ENCODE results near the gene PNMT.

PNMT gene, protein sequence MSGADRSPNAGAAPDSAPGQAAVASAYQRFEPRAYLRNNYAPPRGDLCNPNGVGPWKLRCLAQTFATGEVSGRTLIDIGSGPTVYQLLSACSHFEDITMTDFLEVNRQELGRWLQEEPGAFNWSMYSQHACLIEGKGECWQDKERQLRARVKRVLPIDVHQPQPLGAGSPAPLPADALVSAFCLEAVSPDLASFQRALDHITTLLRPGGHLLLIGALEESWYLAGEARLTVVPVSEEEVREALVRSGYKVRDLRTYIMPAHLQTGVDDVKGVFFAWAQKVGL

DNA sequence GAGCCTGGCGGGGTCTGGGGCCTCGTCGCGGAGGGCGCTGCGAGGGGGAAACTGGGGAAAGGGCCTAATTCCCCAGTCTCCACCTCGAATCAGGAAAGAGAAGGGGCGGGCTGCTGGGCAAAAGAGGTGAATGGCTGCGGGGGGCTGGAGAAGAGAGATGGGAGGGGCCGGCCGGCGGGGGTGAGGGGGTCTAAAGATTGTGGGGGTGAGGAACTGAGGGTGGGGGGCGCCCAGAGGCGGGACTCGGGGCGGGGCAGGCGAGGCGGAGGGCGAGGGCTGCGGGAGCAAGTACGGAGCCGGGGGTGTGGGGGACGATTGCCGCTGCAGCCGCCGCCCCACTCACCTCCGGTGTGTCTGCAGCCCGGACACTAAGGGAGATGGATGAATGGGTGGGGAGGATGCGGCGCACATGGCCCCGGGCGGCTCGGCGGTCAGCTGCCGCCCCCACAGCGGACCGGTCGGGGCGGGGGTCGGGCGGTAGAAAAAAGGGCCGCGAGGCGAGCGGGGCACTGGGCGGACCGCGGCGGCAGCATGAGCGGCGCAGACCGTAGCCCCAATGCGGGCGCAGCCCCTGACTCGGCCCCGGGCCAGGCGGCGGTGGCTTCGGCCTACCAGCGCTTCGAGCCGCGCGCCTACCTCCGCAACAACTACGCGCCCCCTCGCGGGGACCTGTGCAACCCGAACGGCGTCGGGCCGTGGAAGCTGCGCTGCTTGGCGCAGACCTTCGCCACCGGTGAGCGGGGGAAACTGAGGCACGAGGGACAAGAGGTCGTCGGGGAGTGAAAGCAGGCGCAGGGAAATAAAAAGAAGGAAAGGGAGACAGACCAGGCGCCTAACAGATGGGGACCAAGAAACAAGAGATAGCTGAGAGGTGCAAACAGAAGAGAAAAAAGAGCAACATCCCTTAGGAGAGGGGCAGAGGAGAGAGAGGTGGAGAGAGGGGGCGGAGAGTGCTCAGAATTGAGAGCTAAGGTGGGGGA lies at the start of gene PNMT:
Gene PNMT (plus strand): TSS at position 509 of the 980 bp plus-strand sequence. CDS start 23 bp downstream, at position 532.
- no peak for FAIRE-seq

DNA sequence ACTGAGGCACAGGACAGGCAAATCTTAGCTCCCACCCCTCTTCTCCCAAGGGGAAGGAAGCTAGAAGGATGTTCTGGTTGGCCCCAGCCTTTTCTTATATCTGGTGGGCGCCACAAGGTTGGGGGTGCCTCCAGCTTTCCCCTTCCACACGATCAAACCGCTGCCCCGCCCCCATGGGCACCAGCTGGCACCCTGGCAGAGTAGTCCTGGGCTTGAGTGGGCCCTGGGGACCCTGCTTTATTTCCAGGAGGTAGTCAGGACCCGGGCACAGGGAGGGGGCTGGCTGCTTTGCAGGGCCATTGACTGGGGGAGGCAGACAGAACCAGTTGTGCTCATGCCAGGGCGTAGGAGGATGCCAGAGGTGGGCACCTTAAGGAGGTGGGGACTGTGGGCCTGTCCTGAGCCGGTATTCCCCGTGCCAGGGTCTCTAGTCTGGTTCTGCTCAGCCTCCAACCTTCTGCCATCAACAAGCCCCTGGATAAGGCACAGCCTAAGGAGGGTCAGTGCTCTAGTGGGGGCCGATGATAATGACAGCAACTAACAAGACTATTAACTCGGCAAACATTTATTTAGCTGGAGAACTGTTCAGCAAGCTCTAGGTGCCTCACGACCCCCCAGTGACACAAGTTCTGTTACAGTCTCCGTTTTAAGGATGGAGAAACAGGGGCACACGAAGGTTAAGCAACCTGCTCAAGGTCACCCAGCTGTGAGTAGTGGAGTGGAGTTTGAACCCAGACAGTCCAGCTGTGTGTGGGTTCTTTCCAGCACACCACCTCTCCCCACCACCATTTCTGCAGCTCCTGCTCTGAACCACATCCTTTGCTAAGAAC lies 49.1 kb upstream of the PNMT start:
- FAIRE-seq: no peak

- FAIRE-seq: no peak
Observed at GRCh38 chr17:39619786-39620101, 48.5 kb upstream of the PNMT start.

GRCh38 chr17:39621523-39622379 lies 46.5 kb upstream of the PNMT start:
- peak; percentile 71 for FAIRE-seq

GRCh38 chr17:39622380-39623006 lies 45.8 kb upstream of the PNMT start:
- FAIRE-seq: no peak

GRCh38 chr17:39623356-39623950 lies 44.8 kb upstream of the PNMT start:
- peak; percentile 30 for FAIRE-seq

- FAIRE-seq: no peak
Observed at GRCh38 chr17:39624313-39624712, 43.9 kb upstream of the PNMT start.

GRCh38 chr17:39625198-39625785 lies 43.0 kb upstream of the PNMT start:
- no peak for FAIRE-seq

DNA sequence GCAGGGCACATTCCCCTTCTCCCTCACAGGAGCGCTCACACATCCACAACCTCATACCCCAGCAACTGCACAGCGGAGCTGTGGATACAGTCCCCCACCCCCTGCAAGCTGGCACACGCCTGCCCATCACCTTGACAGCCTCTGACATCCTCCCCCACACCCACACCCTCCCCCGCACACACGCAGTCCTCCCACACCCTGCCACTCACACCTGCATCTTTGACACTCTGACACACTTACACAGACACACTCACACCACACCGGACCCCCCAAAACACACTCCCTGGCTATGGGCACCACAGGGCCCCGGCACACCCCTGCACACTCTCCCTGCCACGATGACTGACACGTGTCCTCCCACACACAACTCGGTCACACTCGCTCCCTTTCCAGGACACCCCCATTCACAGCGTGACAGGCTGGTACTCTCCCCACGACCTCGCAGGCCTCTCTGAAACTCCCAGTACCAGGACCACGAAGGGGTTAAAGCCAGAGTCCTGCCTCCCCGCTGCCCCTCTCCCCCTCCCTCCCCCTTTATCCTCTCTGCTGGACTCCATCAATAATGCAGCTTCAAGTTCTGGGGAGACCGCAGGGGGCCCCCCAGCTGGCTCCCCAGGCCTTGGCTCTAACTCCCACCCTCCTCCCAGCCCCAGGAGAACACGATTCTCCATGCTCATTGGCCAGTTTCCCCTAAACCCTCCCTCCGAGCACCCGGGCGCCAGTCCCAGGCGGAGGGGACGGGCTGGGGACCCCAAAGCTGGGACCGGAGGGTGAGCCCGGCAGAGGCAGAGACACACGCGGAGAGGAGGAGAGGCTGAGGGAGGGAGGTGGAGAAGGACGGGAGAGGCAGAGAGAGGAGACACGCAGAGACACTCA lies 41.8 kb upstream of the PNMT start, which contains the start of gene PPP1R1B:
Gene PPP1R1B (plus strand): TSS at position 782 of the 876 bp plus-strand sequence. CDS start 441 bp downstream, outside the sequence.
- no peak for FAIRE-seq

DNA sequence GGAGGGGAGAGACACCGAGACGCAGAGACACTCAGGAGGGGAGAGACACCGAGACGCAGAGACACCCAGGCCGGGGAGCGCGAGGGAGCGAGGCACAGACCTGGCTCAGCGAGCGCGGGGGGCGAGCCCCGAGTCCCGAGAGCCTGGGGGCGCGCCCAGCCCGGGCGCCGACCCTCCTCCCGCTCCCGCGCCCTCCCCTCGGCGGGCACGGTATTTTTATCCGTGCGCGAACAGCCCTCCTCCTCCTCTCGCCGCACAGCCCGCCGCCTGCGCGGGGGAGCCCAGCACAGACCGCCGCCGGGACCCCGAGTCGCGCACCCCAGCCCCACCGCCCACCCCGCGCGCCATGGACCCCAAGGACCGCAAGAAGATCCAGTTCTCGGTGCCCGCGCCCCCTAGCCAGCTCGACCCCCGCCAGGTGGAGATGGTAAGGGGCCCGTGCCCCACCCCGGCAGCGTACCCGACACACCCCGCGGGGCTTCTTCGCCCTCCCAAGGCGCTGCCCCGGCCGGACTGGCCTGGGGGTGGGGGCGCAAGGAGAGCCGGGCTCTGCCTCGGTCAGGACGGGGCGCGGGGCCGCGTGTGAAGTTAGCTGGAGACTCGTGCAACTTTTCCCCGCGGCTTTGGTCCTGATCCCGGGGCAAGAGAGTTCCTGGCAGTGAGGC lies 41.1 kb upstream of the PNMT start:
- FAIRE-seq: no peak

GRCh38 chr17:39627712-39628516 lies 40.3 kb upstream of the PNMT start:
- FAIRE-seq: no peak

DNA sequence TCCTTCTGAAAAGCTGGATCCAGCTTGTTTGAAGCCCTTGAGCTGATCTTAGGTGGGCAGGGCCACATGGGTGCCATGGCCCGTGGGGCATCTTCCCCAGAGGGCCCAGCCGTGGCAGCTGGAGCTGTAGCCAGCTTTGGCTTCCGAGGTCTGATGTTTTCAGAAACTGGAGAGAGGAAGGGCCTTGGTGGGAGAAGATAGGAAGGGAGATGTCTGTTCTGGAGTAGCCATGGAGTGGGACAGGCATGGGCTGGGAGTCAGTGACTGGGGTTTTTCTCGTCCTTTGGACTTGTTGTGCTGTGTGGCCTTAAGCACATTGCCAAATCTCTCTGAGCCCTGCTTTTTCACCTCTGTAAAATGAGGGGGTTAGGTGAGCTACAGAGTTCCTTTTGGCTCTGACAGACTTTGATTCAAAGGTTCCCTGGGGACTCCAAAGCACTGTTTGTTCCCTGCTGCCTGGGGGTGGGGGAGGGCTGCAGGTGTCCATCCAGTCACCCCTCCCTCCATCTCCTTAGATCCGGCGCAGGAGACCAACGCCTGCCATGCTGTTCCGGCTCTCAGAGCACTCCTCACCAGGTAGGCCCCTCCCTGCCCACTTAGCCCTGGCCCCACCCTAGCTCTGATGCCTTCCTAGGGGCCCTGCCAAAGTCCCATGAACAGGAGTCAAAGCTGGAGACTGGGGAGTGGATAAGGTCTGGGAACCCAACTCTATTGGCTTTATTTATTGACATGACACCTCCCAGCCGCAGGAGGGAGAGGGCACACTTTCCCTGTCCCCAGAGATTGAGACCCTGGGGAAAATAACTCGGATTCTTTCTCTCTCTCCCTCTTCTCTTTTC lies 39.4 kb upstream of the PNMT start:
- FAIRE-seq: no peak

DNA sequence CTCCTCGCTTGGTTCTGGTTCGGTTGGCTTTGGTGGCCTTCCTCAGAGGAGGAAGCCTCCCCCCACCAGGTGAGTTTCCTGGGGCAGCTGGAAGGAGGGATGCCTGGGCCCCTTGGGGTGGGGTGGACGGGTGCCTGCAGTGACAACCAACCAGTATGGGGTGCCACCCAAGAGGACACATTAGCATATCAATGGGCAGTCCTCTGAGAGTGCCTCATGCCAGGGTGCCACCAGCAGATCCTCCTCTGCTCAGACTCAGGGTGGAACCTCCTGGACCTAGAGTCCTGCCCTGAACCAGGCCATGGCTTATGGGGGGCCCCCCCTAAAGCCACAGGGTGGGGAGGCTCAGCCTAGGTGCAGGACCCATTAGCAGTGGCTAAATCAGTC lies 38.8 kb upstream of the PNMT start:
- FAIRE-seq: no peak

GRCh38 chr17:39629898-39630297 lies 38.4 kb upstream of the PNMT start:
- no peak for FAIRE-seq

- no peak for FAIRE-seq
Observed at GRCh38 chr17:39631403-39631802, 36.9 kb upstream of the PNMT start.

DNA sequence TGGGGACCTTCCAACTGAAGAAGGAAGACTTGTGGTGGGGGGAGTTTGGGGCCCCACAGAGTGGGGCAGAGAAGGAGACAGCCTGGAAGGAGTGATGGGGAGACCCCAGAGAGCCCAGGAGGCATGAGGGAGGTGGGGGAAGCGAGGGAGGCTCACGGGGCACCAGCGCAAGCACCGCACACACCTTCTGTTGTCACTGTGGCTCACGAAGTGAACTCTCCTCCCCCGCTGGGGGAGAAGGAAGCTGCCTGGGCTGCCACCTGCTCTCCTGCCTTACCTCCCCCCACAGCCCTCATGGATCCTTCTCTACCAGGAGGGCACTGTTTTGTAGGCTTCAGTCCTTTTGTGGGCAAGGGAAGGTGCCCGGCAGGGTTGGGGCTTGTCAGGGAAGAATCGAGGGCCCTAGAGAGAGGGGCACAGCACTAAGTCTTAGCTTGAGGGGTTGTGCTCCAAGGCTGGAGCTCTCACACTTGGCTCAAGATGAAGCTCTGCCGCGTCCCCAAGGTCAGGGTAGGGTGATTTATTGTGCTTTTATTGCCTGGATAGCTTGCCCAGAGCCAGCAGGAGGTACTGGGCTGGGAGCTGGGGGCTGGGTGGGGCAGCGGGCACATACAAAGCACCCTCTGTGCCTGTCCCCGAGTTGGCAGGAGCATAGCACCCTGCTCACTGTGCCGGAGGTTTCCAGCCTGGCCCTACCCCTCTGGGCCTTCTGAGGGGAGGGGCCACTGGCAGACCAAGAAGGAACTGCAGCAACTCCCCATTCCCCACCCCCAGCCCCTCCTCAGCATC lies 35.9 kb upstream of the PNMT start:
- FAIRE-seq: no peak

All from G401.6 (cell line).